ENCODE results near the gene LGMN. TPM values are rescaled to one million over a fixed set of nuclear protein-coding genes. Genes with fewer than 3 reads are reported as not detected.
A peak's percentile ranks its signal among the peaks of the same experiment; 100 is the strongest.

LGMN gene
- total and polyA plus RNA-seq, 2 of the 13 experiments (the other 11 are each of a cell fraction or from before 2014, with no cell fraction given) = 28.9 to 76.4 TPM

GRCh38 chr14:92793709-92794546 lies 45.5 kb upstream of the LGMN start, which contains the start of gene GOLGA5 (continued):
- TF ChIP-seq THAP9 (CRISPR knock-in tag; IDR thresholded peaks at IDR 0.05; ENCODE audit: borderline replicate concordance) (peak; percentile 83; the same call in 1 of the 2 replicates), ZNF704 (CRISPR knock-in tag; IDR thresholded peaks at IDR 0.05; ENCODE audit: borderline replicate concordance) (no peak), ZNF318 (CRISPR knock-in tag; IDR thresholded peaks at IDR 0.05) (no peak), MTA1 (CRISPR knock-in tag; IDR thresholded peaks at IDR 0.05; ENCODE audit: borderline replicate concordance) (no peak), MZF1 (CRISPR knock-in tag; IDR thresholded peaks at IDR 0.05; ENCODE audit: borderline replicate concordance) (no peak), CEBPZ (IDR thresholded peaks at IDR 0.05; ENCODE audit: low read length) (no peak), POLR2AphosphoS5 (IDR thresholded peaks at IDR 0.05; ENCODE audit: low read depth, low read length) (peak; percentile 74), SP5 (CRISPR knock-in tag; IDR thresholded peaks at IDR 0.05; ENCODE audit: borderline replicate concordance, low read depth) (peak; percentile 80), ZNF841 (CRISPR knock-in tag; IDR thresholded peaks at IDR 0.05; ENCODE audit: borderline replicate concordance) (no peak), KMT2B (CRISPR knock-in tag; IDR thresholded peaks at IDR 0.05) (peak; percentile 86), IKZF1 (IDR thresholded peaks at IDR 0.05) (no peak)
